DMS153 treated with DMSO at 0.1 percent for 48 hours (cell line): ENCODE data around the gene ROR1.

Source experiments
- DNase-seq: peaks from one replicate; lab custom pipeline; 2025; ENCODE audit not compliant: unreplicated experiment; lab: John Stamatoyannopoulos, UW

Gene ROR1

GRCh38 chr1:63966016-63966415 lies 192.2 kb downstream of the ROR1 start:
- no peak for DNase-seq

GRCh38 chr1:63967901-63968300 lies 194.1 kb downstream of the ROR1 start:
- DNase-seq, result no peak

GRCh38 chr1:63968663-63969440 lies 195.0 kb downstream of the ROR1 start:
- no peak for DNase-seq

- no peak for DNase-seq
Measured at GRCh38 chr1:63969441-63969901, 195.7 kb downstream of the ROR1 start.

- no peak for DNase-seq
Measured at GRCh38 chr1:63971557-63971956, 197.7 kb downstream of the ROR1 start.

GRCh38 chr1:63973005-63973419 lies 199.2 kb downstream of the ROR1 start:
- no peak for DNase-seq

- no peak for DNase-seq
Measured at GRCh38 chr1:63974966-63975365, 201.1 kb downstream of the ROR1 start.

- no peak for DNase-seq
Measured at GRCh38 chr1:63975481-63975880, 201.7 kb downstream of the ROR1 start.

- DNase-seq, result no peak
Measured at GRCh38 chr1:63976006-63976405, 202.2 kb downstream of the ROR1 start.

GRCh38 chr1:63977466-63977865 lies 203.6 kb downstream of the ROR1 start:
- no peak for DNase-seq

GRCh38 chr1:63980740-63981407 lies 207.1 kb downstream of the ROR1 start:
- DNase-seq, result no peak

GRCh38 chr1:63981408-63981773 lies 207.6 kb downstream of the ROR1 start:
- DNase-seq, result no peak

GRCh38 chr1:63982201-63982600 lies 208.4 kb downstream of the ROR1 start:
- DNase-seq, result no peak

GRCh38 chr1:63983391-63984256 lies 209.8 kb downstream of the ROR1 start:
- DNase-seq, result no peak

- no peak for DNase-seq
Measured at GRCh38 chr1:63984257-63984929, 210.6 kb downstream of the ROR1 start.

- no peak for DNase-seq
Measured at GRCh38 chr1:63984930-63985290, 211.1 kb downstream of the ROR1 start.

- no peak for DNase-seq
Measured at GRCh38 chr1:63987014-63987627, 213.3 kb downstream of the ROR1 start.

GRCh38 chr1:63987628-63988024 lies 213.8 kb downstream of the ROR1 start:
- DNase-seq, result no peak

- no peak for DNase-seq
Measured at GRCh38 chr1:63988941-63989340, 215.1 kb downstream of the ROR1 start.

- no peak for DNase-seq
Measured at GRCh38 chr1:63991685-63992084, 217.9 kb downstream of the ROR1 start.

- DNase-seq, result no peak
Measured at GRCh38 chr1:64000021-64000420, 226.2 kb downstream of the ROR1 start.
